ENCODE data around the gene FAM107B. TPM values are rescaled to one million over a fixed set of nuclear protein-coding genes. Genes with fewer than 3 reads are reported as not detected.
A peak's percentile ranks its signal among the peaks of the same experiment; 100 is the strongest.

The FAM107B gene
- total RNA-seq, 1 donor from 2014 or later, result 39.0 TPM

GRCh38 chr10:14742815-14743214 is 31.9 kb downstream of the FAM107B start:
- Mint-ChIP-seq H3K27ac (ENCODE audit: unreplicated experiment) (no peak overlapping the region), H3K36me3 (ENCODE audit: low read depth) (no peaks in the 10 kb centered on the region), H3K27me3 (ENCODE audit: low read depth) (no peaks in the 10 kb centered on the region), H3K4me1 (peaks cover 4% of the 10 kb centered on the region), H3K4me3 (no peak overlapping the region), H3K9me3 (peaks cover 13% of the 10 kb centered on the region)
- TF ChIP-seq CTCF (conservative IDR thresholded peaks at IDR 0.05), result no peak
- DNase-seq (ENCODE audit: low read depth, low spot score), result no peak

GRCh38 chr10:14742382-14742781 is 32.3 kb downstream of the FAM107B start:
- no peak for DNase-seq (ENCODE audit: low read depth, low spot score)
- Mint-ChIP-seq H3K27ac (ENCODE audit: unreplicated experiment) (no peak overlapping the region), H3K27me3 (ENCODE audit: low read depth) (no peaks in the 10 kb centered on the region), H3K36me3 (ENCODE audit: low read depth) (no peaks in the 10 kb centered on the region), H3K9me3 (peaks cover 12% of the 10 kb centered on the region), H3K4me1 (peaks cover 7% of the 10 kb centered on the region), H3K4me3 (no peak overlapping the region)
- no peak for TF ChIP-seq CTCF (conservative IDR thresholded peaks at IDR 0.05)

- Mint-ChIP-seq H3K4me1 (peaks cover 20% of the 10 kb centered on the region), H3K27ac (ENCODE audit: unreplicated experiment) (peak overlapping the region; percentile 95), H3K9me3 (peaks cover 12% of the 10 kb centered on the region), H3K27me3 (ENCODE audit: low read depth) (no peaks in the 10 kb centered on the region), H3K4me3 (no peak overlapping the region), H3K36me3 (ENCODE audit: low read depth) (no peaks in the 10 kb centered on the region)
- no peak for TF ChIP-seq CTCF (conservative IDR thresholded peaks at IDR 0.05)
- no peak for DNase-seq (ENCODE audit: low read depth, low spot score)
Measured at GRCh38 chr10:14740684-14741247, 33.9 kb downstream of the FAM107B start.

- no peak overlapping the region for H3K4me3 Mint-ChIP-seq
- DNase-seq (ENCODE audit: low read depth, low spot score), result no peak
- no peak for TF ChIP-seq CTCF (conservative IDR thresholded peaks at IDR 0.05)
- H3K9me3 Mint-ChIP-seq, result peaks cover 12% of the 10 kb centered on the region
- H3K4me1 Mint-ChIP-seq, result peaks cover 20% of the 10 kb centered on the region
- H3K36me3 Mint-ChIP-seq (ENCODE audit: low read depth), result no peaks in the 10 kb centered on the region
- H3K27me3 Mint-ChIP-seq (ENCODE audit: low read depth), result no peaks in the 10 kb centered on the region
- H3K27ac Mint-ChIP-seq (ENCODE audit: unreplicated experiment), result no peak overlapping the region
Measured at GRCh38 chr10:14737808-14738545, 36.7 kb downstream of the FAM107B start.

GRCh38 chr10:14736600-14737081 is 38.1 kb downstream of the FAM107B start:
- DNase-seq (ENCODE audit: low read depth, low spot score), result no peak
- TF ChIP-seq CTCF (conservative IDR thresholded peaks at IDR 0.05), result no peak
- no peaks in the 10 kb centered on the region for H3K27me3 Mint-ChIP-seq (ENCODE audit: low read depth)
- peaks cover 12% of the 10 kb centered on the region for H3K9me3 Mint-ChIP-seq
- peak overlapping the region; percentile 3 for H3K4me3 Mint-ChIP-seq
- H3K27ac Mint-ChIP-seq (ENCODE audit: unreplicated experiment), result peak overlapping the region; percentile 94
- peaks cover 20% of the 10 kb centered on the region for H3K4me1 Mint-ChIP-seq
- no peaks in the 10 kb centered on the region for H3K36me3 Mint-ChIP-seq (ENCODE audit: low read depth)

Data from neural crest cell (in vitro differentiated cells).